NCI-H146 treated with DMSO at 0.1 percent for 48 hours (cell line): ENCODE results near the gene SCMH1.
"Not testable (repeated sequence)": the region's sequence is repeated elsewhere in the genome, so short reads cannot be mapped to it uniquely, and the experiment has no call there.

ENCODE experiments used
- DNase-seq: peaks from one replicate; lab custom pipeline; 2025; ENCODE audit not compliant: unreplicated experiment; lab: John Stamatoyannopoulos, UW

SCMH1 gene

DNA sequence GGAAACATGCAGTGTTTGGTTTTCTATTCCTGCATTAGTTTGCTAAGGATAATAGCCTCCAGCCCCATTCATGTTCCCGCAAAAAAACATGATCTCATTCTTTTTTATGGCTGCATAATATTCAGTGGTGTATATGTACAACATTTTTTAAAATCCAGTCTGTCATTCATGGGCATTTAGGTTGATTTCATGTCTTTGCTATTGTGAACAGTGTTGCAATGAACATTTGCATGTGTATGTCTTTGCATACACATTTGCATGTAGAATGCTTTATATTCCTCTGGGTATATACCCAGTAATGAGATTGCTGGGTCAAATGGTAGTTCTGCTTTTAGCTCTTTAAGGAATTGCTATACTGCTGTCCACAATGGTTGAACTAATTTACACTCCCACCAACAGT lies 9.0 kb upstream of the SCMH1 start:
- DNase-seq = not testable (repeated sequence)

DNA sequence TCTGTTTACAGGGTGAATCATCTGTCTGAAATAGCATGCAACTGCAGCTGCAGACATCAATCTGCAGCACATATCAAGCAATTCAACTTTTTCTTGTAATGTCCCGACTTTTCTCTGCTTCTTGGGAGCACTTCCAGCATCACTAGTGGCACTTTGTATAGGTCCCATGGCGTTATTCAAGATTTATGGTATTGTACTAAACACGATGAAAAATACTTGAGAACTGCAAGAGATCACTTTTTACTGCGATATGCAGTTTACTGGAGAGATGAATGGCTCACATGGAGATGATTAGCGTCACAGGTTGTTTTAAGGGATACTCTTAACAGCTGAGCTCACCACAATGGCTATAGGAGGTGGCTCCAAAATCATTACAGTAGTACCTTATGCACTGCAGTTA lies 7.2 kb upstream of the SCMH1 start:
- no peak for DNase-seq

DNA sequence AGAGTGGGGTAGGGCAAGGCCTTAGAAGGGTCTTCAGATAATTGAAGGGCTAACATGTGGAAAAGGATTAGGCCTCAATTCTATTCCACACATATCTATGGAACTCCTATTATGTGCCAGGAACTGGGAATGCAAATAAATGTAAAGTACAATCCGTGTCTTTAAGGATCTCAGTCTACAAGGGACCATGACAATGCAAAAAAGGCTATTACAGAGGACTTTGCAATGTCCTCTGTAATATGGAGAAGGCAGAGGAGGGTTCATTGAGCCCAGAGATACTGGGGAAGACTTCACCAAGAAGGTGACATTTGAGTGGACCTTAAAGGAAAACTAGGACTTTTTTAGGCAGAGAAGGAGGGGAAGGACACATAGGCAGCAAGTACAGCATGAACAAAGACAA lies 4.5 kb upstream of the SCMH1 start:
- DNase-seq = no peak

DNA sequence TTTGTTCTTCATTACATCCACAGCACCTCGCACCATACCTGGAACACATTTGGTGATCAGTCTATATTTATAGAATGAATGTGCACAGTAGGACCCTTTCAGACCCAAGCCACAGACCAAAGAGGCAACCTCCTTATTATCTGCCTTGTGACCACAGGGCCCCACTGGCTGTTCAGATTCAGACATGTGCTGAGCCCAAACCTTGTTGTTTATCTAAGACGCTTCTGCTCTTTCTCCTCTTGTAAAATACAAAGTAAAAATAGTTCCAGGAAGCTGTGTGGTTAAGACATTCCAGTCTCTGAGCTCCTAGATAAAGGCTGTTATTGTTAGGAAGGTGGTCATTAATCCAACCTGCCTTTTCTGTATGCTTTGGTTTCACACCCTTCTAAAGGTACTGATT lies 3.6 kb upstream of the SCMH1 start:
- no peak for DNase-seq

DNA sequence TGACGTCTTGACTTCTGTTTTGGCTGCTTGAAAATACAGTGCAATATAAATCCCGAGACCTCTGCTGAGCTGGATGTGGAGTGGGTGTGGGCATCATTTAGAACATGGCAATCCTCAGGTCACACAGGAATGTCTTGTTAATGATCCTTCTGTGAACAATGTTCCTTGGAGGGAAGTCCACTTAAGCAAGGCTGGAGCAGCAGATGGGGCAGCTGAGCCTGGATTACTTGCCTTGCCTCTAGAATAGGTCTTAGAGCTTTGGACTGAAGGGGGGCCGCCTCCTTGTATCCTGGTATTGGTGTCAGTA lies 926 bp upstream of the SCMH1 start:
- DNase-seq = no peak

DNA sequence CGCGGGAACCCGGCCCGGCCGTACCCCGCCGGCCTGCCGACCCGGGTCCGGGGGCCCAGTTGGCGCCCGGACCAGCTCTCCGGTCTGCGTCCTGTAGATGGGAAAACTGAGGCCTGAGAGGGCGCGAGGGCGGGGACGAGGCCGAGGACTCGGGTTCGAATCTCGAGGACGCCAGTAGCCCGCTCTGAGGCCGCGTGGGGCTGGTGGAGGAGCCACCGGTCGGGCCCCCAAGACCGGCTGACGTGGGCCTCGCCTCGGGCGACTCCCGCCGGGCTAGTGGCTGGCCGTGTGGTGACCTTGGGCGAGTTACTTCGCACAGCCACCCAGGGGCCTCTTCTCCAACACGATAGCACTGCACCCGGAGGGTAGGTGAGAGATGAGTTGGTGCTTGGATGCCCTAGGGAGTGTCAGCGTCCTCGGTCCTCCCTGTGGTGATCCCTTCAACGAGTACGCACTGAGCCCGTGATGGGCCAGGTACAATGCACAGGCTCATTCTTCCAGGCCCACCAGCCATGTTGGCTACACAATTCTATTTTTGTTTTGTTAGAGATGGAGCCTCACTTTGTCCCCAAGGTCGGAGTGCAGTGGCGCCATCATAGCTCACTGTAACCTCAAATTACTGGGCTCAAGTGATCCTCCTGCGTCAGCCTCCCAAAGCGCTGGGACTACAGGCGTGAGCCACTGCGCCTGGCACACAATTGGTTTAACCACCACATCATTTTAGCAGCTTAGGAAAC lies 404 bp upstream of the SCMH1 start:
- DNase-seq = no peak

DNA sequence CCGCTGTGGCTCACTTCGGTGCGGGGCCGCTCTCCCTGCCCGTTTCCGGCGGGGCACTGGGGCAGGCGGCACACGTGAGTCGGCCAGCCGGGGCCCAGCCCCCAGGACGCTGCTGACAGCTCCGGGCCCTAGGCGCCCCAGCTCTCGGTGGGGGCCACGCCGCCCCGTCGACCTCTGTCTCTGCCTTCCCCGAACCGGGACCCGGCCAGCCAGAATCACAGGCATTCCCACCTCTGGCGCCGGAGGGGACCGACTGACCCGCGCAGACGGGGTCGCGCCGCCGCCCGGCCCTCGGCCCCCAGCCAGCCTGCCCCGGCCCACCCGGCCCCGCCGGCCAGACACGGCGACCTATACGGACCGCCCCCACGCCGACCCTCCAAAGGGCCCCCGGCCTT lies 755 bp downstream of the SCMH1 start:
- no peak for DNase-seq

DNA sequence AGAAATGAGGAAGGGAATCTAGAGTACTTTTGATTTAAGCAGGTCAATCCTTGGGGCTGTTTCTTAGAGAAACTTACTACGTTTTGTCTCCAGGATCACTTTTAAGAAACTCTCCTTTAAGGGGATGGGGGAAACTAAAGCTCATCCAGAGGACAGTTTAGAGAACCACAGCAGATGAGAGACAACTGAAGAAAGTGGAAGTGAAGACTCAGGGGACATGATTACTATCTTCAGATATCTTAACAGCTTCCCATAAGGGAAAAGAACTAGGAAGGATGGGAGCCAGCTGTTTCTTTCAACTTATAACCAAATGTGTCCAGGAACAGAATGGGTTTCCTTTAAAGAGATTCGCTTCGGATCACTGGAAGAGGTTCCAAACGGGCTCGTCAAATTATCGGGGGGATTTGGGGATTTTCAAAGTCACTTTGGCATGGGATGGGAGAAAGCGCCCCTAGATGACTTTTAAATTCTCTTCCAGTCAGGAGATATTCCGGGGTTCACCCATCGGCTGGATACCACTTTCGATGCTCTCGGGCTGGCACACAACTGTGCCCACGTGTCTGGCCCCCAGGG lies 1.2 kb downstream of the SCMH1 start:
- DNase-seq = no peak

DNA sequence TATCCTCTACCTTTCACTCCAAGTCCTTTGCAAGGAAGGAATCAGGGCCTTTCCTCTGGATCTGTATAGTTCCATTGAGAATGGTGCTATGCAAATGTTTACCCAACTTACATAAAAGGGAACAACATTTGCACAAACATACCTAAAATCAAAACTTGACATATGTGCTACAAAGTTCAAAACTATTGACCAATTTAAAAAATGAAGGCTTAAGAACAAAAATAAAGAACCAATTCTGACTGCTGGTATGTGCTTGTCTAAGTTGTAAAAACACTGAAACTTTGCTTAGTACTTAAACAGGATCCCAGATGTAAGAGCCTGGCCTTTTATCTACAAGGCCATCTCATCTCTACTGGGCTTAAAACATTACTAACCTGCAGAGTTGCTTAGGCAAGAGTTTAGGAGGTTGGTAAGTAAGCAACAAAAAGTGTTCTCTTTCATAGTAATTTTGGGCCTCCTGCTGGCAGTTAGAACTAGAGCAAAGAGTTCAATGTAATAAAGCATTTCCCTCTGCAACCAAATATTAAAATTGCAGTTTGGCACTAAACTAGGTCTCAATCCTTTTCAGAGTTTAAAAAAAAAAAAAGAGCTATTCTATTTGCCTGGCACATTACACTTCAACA lies 2.0 kb downstream of the SCMH1 start:
- DNase-seq = no peak

DNA sequence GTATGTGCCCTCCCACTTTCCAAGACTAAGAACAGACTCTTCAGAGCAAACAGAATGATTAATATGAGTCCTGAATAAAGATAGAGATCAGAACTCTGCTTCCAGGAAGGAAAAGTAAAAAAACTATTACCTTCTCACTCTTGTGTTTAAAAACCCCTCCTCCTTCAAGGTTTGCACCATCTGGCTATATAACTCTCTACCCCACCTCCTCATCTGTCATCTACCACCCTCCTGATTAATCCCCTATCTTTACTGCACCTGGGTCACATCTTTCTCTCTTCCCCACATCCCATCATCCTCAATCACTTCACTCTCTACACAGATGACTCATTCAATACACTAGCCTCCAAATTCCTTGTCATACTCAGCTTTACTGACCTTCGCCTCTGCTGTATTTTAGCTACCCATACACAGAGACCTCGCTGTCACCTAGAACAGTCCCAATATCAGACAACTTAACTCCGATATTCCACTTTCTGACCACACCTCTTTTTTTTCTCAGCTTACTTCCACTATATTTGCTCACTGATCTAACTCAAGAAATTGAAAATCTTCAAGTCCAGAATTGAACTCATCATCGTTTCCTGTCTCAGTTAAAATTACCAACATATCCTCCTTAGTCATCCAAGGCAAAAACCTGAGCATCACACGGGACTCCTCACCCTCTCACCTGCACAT lies 3.7 kb downstream of the SCMH1 start:
- no peak for DNase-seq

DNA sequence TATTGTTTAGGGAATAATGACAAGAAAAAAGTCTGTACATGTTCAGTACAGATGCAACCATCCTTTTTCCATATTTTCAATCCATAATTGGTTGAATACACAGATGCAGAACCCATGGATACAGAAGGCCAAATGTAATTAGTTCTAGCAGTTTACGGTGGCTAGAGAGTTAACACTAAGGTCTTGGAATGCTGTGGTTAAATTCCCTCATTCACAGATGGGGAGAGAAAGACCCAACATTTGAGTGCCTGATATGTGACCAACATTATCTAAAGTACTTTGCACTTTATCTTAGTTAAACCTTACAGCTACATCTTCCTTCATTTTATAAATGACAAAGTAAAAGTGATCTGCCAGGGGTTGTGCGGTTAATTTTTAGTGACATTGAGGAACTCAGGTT lies 5.3 kb downstream of the SCMH1 start:
- no peak for DNase-seq

DNA sequence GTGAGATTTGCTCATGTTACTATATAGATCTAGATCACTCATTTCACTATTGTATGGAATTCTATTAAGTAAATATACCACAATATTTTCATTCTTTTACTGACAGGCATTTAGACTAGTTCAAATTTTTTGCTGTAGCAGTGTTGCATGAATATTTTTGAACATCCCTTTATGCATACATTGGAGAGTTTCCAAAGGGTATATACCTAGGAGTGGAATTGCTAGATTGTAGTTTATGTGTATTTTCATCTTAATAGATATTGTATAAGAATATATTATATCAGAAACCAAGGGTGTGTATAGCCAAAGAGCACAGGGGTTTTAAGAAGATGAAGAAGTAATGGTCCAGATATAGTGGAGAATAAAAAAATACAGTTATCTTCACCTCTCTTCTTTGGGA lies 6.2 kb downstream of the SCMH1 start:
- DNase-seq = no peak

DNA sequence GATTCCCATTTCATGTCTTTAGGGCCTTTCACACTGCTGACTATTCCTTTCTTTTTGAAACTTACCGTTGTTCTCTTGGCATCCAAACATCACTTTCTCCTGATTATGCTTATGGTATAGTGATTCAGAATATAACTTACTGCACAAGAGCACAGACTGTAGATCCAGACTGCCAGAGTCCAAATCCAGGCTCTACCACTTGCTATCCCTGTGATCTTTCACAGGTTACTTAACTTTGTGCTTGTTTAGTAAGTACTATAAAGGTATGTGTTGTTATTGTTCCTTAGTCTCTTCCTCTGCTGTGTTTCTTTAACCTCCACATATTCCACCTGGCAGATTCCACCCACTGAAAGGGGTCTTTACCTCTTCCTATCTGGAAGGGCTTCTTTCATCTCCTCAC lies 8.4 kb downstream of the SCMH1 start:
- DNase-seq = no peak

DNA sequence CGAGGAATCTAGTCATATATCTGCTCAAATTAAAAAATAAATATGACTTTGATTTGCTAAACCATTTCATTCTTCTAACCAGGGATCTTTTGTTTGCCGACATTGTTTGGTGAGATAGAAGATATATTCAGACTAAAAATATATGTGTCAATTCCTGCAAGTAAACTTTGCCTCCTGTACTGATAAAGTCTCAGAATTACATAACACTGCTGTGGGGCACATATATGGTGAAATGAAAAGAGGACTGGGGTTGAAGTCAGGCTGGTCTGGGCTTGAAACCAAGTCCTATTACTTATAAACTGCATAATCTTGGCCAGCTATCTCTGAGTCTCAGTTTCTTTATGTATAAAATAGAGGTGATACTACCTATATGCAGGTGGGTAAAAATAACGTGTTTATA lies 9.8 kb downstream of the SCMH1 start:
- no peak for DNase-seq

DNA sequence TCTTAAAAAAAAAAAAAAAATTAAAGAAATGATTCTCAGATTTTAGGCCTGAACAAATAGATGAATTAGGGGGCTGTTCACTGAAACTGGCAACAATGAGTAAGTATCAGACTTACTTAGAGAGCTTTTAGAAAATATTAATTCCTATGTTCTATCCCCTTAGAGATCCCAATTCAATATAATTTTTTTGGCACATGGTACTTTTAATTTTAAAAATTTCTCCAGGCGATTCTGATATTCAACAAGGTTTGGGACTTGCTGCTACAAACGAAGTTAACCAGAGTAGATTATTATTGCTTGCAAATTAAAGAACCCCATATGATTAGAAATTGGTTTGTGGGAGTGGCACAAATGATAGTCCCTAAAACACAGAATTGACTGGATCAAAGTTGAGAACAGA lies 11.4 kb downstream of the SCMH1 start:
- DNase-seq = no peak

DNA sequence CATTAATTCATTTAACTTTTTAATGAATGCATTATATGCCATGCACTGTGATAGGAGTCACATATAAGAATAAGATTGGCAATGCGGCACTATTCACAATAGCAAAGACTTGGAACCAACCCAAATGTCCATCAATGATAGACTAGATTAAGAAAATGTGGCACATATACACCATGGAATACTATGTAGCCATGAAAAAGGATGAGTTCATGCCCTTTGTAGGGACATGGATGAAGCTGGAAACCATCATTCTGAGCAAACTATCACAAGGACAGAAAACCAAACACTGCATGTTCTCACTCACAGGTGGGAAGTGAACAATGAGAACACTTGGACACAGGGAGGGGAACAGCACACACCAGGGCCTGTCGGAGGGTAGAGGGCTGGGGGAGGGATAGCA lies 12.9 kb downstream of the SCMH1 start:
- not testable (repeated sequence) for DNase-seq

DNA sequence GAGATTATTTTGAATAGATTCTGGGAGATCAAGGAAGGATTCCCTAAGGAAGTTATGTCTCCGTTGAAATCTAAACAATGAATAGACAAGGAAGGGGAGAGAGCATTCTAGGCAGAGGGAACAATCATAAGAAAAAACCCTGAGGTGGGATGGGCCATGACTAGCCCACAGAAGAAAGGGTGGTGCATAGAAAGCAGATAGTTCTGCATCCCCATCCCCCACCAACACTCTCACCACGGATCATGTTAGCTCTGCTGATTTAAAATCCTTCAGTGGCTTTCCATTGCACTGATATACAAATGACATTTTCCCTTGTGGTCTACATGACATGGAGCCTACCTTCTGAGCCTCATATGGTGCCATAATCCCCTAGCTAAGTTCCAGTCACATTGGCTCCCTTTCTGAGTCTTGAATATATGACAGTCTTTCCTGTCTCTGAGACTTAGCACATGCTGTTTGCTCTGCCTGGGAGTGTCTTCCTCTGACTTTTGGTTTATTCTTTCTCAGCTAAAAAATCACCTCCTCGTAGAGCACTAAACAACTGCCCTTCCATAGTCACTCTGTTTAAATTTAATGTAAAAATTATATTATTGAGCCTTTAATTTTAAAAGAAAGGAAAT lies 15.2 kb downstream of the SCMH1 start:
- no peak for DNase-seq

DNA sequence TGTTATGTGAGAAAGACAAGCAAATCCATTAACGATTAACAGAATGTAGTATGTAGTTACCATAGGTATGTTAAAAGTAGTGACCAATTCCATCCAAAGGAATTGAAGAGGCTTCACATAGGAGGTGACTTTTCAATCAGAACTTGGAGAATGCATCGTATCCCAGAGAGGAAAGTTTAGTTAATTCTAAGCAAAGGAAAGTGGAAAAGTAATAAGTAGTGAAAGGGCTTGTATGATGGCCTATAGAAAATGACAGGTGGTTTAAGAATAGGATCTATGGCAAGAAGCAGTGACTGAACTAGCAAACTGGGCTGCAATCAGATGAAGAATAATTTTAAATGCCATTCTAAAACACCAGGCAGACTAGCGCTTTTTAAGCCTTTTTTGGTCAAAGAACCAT lies 16.6 kb downstream of the SCMH1 start:
- no peak for DNase-seq

DNA sequence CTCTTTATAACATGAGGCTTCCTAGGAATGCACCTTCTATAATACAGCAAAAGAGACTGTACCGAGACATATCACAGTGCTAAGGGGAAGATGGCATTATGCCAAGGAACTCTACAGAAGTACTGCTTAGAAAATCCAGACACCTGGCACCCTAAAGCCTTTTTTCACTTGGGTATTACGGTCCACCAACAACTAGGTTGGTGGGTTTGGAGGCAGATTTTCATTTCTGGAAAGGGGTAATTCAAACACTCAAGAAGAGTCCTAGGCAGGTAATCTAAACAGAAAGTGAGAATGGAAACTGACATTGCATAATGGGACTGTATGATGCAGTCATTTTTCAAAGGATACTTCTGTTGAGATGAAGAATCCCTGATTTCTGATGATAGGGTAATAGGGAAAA lies 19.6 kb downstream of the SCMH1 start:
- DNase-seq = no peak

DNA sequence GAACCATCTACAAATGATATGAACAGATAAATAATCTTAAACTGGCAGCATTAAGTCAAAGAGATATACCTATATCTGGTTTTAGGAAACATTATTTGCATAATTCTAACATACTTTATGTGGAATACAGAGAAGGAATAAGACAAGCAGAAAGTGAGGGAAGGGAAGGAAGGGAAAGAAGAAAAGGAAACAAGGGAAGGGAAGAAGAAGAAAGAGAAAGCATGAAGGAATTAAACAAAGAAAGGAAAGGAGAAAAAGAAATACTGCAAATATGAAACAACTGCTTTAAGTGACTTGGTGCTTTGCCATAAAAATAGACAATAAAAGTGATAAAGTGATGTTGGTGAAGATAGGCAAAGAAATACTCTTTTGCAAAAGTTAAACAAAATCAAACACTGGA lies 20.1 kb downstream of the SCMH1 start:
- no peak for DNase-seq

DNA sequence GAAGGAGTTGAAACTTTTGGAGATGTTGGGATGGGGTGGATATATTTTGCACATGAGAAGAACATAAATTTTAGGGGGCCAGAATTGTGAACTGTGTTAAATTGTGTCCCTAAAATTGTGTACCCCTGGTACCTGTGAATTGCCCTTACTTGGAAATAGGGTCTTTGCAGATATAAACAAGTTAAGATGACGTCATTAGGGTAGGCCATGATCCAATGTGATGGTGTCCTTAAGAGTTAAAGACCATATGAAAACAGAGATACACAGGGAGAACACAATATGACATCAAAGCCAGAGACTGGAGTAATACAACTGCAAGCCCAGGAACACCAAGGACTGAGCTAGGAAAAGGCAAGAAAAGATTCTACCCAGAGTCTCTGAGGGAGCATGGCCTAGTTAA lies 24.0 kb downstream of the SCMH1 start:
- DNase-seq = no peak

DNA sequence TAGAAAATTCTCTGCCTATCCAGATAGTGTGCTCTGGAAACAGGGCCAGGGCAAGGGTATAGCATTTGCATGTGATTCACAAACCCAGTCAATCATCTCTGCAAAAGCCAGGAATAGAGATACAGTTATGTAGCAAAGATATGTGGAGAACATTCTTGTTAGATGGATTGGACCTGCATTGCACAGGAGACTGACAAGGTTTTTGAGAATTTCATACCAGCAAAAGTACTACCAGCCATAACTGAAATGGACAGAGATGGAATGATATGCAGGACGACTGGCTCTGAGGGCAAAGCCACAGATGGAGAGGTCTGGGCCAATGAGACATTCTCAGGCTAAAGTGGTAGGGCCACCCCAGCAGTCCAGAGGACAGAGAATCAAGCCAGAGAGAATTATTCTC lies 24.7 kb downstream of the SCMH1 start:
- DNase-seq = no peak
